Spinal cord (tissue), 10 donors: ENCODE measurements around the gene ZNF436. TPM values are rescaled to one million over a fixed set of nuclear protein-coding genes. Genes with fewer than 3 reads are reported as not detected.
A peak's percentile ranks its signal among the peaks of the same experiment; 100 is the strongest.

ENCODE experiments used
- DNase-seq, 6 donors: peaks; one replicate each; pipeline versions ENCODE4 v3.0.0 to v3.0.0-alpha.2; 2013 to 2015; ENCODE audit warnings: low spot score in 6 of 6, low read depth in 4 of 6
- H3K27ac ChIP-seq: one replicate; pipeline ENCODE4 v1.5.1; 2013; ENCODE audit warnings: low read depth, low read length, control low read depth
- H3K27me3 ChIP-seq: one replicate; pipeline ENCODE4 v1.6.1; 2013; ENCODE audit warnings: low read length; ENCODE audit not compliant: control insufficient read depth, insufficient read depth
- H3K36me3 ChIP-seq: one replicate; pipeline ENCODE4 v1.6.1; 2013; ENCODE audit warnings: low read length; ENCODE audit not compliant: control insufficient read depth, insufficient read depth
- H3K4me1 ChIP-seq: one replicate; pipeline ENCODE4 v1.6.1; 2013; ENCODE audit warnings: low read length; ENCODE audit not compliant: control insufficient read depth, insufficient read depth
- H3K4me3 ChIP-seq: one replicate; pipeline ENCODE4 v1.5.1; 2013; ENCODE audit warnings: low read depth, low read length, control low read depth
- H3K9me3 ChIP-seq: one replicate; pipeline ENCODE4 v1.6.1; 2013; ENCODE audit warnings: low read length; ENCODE audit not compliant: control insufficient read depth, insufficient read depth
- WGBS: methylation state at CpG from one replicate; pipeline ENCODE4 v1.1.5; 2013; ENCODE audit warnings: missing lambda C conversion rate; ENCODE audit not compliant: insufficient coverage; 5-methylcytosine and 5-hydroxymethylcytosine counted together
- polyA plus RNA-seq, 2 donors: library from polyadenylated mRNA; unstranded; fragments of 120-200 nt; gene quantifications; one replicate each; pipeline ENCODE4 v1.2.1, GENCODE V29; 2013; ENCODE audit not compliant: insufficient read length in 2 of 2
- total RNA-seq, 2 donors: library from RNA; depleted of rRNA in 1 of 2; stranded (reverse); fragments of 120-200 nt in 1 of 2; fragments of >200 nt in 1 of 2; gene quantifications; one replicate each; pipeline versions ENCODE4 v1.2.3 to v1.2.4, GENCODE V29; 2013 to 2014
- donor health status: healthy.

The ZNF436 gene
- total and polyA plus RNA-seq, 4 donors, result 33.6 to 53.4 (median 45.3) TPM

DNA sequence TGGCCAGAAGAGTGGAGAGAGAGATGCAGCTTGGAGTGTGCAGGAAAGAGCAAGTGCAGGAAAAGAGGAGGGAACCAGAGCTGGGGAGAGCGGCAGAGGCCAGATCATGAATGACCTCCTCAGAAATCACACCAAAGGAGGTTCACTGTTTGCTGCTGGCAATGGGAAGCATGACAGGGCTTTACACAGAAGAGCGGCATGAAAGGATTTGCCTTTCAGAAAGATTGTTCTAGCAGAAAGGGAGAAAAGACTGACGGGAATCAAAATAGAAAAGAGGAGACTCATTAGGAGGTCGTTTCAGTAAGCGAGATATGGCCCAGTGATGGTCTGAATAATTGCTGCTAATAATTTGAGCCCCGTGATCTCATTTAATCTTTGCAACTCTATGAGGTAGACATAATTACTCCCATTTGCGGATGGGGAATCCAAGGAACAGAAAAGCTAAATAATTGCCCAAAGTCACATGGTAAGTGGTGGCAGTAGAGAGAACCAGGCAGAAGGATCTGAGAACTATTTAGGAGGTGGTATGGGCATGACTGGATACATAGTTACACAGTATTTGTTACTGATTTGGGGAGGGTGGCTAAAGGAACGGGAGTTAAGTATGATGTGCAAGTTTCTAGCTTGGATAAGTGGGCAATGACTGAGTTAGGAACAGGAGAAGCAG is 13.0 kb downstream of the ZNF436 start:
- Histone ChIP-seq H3K9me3 (peaks cover 10% of the 10 kb centered on the region), H3K27ac (peak overlapping the region; percentile 43), H3K4me3 (no peak overlapping the region), H3K4me1 (peaks cover 5% of the 10 kb centered on the region), H3K27me3 (no peaks in the 10 kb centered on the region), H3K36me3 (peaks cover 3% of the 10 kb centered on the region)
- WGBS, result 33% methylated on average over 6 of the region's 8 CpGs
- peak in 2 of 6 donors; percentile 49 to 54 for DNase-seq

DNA sequence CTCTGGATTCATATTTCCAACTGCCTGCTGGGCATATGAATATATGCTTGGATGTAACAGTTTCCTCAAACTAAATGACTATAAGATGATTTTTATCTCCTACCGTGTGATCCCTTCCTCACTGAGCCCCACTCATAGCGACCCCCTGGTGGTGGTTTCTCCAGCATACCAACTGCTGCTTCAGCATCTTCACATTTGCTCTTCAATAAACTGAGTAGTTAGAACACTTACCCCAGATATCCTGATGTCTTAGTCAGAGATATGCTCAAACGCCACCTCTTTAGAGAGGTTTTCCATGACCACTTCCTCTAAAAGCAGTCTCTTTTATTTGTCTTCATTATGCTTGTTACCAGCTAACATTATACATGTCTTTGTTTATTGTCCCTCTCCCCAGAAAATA is 15.4 kb downstream of the ZNF436 start:
- Histone ChIP-seq H3K4me3 (no peak overlapping the region), H3K4me1 (peaks cover 5% of the 10 kb centered on the region), H3K36me3 (no peaks in the 10 kb centered on the region), H3K27me3 (no peaks in the 10 kb centered on the region), H3K9me3 (no peaks in the 10 kb centered on the region), H3K27ac (no peak overlapping the region)
- DNase-seq, result no peak
- 57% methylated on average over 2 of the region's 3 CpGs for WGBS

- H3K4me1 ChIP-seq, result no peaks in the 10 kb centered on the region
- H3K9me3 ChIP-seq, result no peaks in the 10 kb centered on the region
- no peak overlapping the region for H3K4me3 ChIP-seq
- H3K27ac ChIP-seq, result no peak overlapping the region
- no peak for DNase-seq
- no peaks in the 10 kb centered on the region for H3K36me3 ChIP-seq
- H3K27me3 ChIP-seq, result no peaks in the 10 kb centered on the region
- WGBS, result 75% methylated on average over 1 of the region's 1 CpG
Measured at GRCh38 chr1:23352096-23352695, 17.4 kb downstream of the ZNF436 start.

DNA sequence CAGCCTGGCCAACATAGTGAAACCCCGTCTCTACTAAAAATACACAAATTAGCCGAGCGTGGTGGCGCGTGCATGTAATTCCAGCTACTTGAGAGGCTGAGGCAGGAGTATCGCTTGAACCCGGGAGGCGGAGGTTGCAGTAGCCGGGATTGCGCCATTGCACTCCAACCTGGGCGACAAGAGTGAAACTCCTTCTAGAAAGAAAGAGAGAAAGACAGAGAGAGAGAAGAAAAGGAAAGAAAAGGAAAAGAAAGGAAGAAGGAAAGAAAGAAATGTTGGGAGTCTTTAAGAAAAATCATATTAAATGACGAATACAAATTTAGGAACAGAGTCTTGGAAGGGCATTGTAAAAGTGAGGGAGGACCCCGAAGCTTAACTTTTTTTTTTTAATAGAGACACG is 23.7 kb downstream of the ZNF436 start:
- Histone ChIP-seq H3K27ac (no peak overlapping the region), H3K27me3 (no peaks in the 10 kb centered on the region), H3K36me3 (no peaks in the 10 kb centered on the region), H3K9me3 (no peaks in the 10 kb centered on the region), H3K4me3 (no peak overlapping the region), H3K4me1 (peaks cover 9% of the 10 kb centered on the region)
- DNase-seq, result no peak
- over 99% methylated on average over 11 of the region's 14 CpGs for WGBS

- 56% methylated on average over 2 of the region's 8 CpGs for WGBS
- H3K27me3 ChIP-seq, result no peaks in the 10 kb centered on the region
- no peaks in the 10 kb centered on the region for H3K9me3 ChIP-seq
- H3K27ac ChIP-seq, result peak overlapping the region; percentile 97
- H3K36me3 ChIP-seq, result no peaks in the 10 kb centered on the region
- no peak for DNase-seq
- peaks cover 9% of the 10 kb centered on the region for H3K4me1 ChIP-seq
- peak overlapping the region; percentile 78 for H3K4me3 ChIP-seq
Measured at GRCh38 chr1:23344987-23345472, 24.6 kb downstream of the ZNF436 start.

- Histone ChIP-seq H3K4me3 (peak within 1 kb of the TSS; percentile 78), H3K36me3 (no peaks in the 10 kb centered on the region), H3K27me3 (no peaks in the 10 kb centered on the region), H3K9me3 (no peaks in the 10 kb centered on the region), H3K4me1 (peaks cover 9% of the 10 kb centered on the region), H3K27ac (peak within 1 kb of the TSS; percentile 97)
- DNase-seq, result peak; percentile 96 to 100 (median 100)
- WGBS, result 0% methylated on average over 65 of the region's 87 CpGs
Measured at GRCh38 chr1:23344111-23344986, 25.3 kb downstream of the ZNF436 start, which contains the start of gene HNRNPR. Gene HNRNPR, minus strand, starts transcription at chr1:23344284. Its CDS starts 3,276 bp downstream, at chr1:23341008.

DNA sequence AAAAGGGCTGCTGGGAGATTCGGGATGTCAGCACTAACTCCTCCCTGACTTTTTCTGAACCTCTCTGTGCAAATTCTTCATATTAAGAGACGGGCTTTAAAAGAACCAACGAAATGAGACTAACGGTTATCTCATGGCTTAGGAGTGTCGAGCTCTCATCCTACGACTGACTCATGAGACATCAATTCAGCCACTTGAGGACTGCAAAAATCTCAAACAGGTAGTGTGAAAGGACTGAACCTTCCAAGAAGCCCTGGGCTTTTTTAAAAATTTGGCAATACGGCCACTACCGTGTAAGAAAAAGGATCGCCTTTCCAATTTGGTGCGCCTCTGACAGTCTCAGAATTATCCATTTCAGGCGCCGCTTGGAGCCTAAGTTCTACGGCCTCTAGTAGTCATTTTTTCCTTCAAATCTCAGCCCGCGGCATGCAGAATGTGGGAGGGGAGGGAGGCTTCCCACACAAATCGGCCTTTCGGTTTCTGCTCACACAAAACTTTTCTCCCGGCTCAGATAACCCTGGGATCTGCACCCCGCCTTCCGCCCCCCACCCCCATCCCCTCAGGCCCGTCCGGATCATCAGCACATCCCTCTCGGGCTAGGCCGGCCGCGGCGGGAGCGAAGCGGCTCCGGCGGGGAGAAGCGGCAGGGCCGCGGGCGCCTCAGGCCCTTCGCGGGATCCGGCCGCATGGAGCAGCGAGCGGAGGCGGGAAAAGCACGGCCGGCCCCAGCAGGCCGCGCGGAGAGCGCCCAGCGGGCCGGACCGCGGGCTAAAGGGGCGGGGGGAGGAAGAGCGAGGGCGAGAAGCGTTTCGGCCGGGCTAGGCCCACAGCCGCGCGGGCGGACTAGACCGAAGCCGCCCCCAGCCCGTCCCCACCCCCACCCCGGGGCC is 26.2 kb downstream of the ZNF436 start:
- 0% methylated on average over 48 of the region's 66 CpGs for WGBS
- H3K27me3 ChIP-seq, result no peaks in the 10 kb centered on the region
- H3K36me3 ChIP-seq, result no peaks in the 10 kb centered on the region
- peaks cover 9% of the 10 kb centered on the region for H3K4me1 ChIP-seq
- peak overlapping the region; percentile 97 for H3K27ac ChIP-seq
- peak in 2 of 6 donors; percentile 6 to 58 for DNase-seq
- peak overlapping the region; percentile 78 for H3K4me3 ChIP-seq
- H3K9me3 ChIP-seq, result no peaks in the 10 kb centered on the region

DNA sequence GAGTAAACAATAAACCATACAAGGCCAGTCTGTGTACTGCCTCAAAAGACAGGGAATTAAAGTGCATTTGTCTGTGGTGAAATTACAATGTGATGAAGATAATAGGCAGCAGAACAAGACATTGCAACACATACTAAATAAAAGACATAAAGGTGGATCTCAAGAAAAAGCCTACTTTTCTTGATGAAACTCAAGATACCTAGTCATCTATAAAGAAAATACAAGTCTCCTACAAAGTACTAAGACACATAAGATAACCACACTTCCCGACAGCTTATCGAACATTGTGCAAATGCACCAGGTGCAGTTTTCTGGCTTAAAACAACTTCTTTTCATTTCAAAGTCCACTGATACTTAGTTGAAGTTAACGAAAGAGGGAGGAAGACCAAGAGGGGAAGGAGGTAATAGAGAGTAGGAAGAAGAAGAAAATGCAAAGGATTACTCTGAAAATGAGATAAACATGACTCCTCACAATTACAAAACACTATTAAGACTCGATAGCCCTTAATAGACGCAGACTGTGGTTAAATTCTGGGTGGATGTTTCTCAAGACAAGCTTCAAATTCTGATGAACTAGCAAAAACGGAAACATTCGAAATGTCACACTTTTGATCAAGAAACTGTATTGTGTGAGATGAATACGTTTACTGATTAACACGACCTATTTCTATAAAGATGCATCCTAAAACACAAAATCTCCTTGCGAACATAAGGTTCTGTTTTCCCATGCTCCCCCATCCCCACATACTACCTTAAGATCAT is 27.5 kb downstream of the ZNF436 start:
- 0% methylated on average over 1 of the region's 10 CpGs for WGBS

More for the DNA sequence above, 27.5 kb downstream of the ZNF436 start:
- Histone ChIP-seq H3K27me3 (no peaks in the 10 kb centered on the region), H3K4me1 (peaks cover 9% of the 10 kb centered on the region), H3K9me3 (no peaks in the 10 kb centered on the region), H3K36me3 (peaks cover 6% of the 10 kb centered on the region), H3K4me3 (peak overlapping the region; percentile 78), H3K27ac (peak overlapping the region; percentile 97)
- no peak for DNase-seq
